HCT116 (cell line): ENCODE measurements around the gene CTSH. TPM values are rescaled to one million over a fixed set of nuclear protein-coding genes. Genes with fewer than 3 reads are reported as not detected.

Experiments used
- ATAC-seq: fragments of 200-7000 bp; cut with Tn5 transposase; 2 replicates; pipeline ENCODE4 v1.9.1; 2020; ENCODE audit warnings: mild to moderate bottlenecking, moderate library complexity
- BruUV-seq: library from RNA; stranded (reverse); fragments of 400-500 nt; replicated peaks from 2 replicates; lab custom pipeline; 2021; lab: Mats Ljungman, UMichigan
- CTCF ChIA-PET: fragments of 300-600 bp; sonication (Branson Sonifier 250); formaldehyde crosslinking; loops from one replicate; lab custom pipeline; 2021; ENCODE audit warnings: antibody characterized with exemption; lab: Charles Lee
- POLR2A ChIA-PET: fragments of 300-600, 350-600 bp; sonication (Branson Sonifier 250); formaldehyde crosslinking; loops from one replicate; lab custom pipeline; 2021; ENCODE audit warnings: antibody characterized with exemption; lab: Charles Lee
- RAD21 ChIA-PET, 2 experiments: fragments of 300-600 bp; sonication (Branson Sonifier 250); formaldehyde crosslinking; loops; one replicate each; lab custom pipeline; 2023; ENCODE audit warnings: low total read pairs in 2 of 2; ENCODE audit not compliant: uncharacterized antibody in 2 of 2, unreplicated experiment in 2 of 2, low non-redundant PET in 1 of 2; lab: Charles Lee
- DNase-seq: peaks from one replicate; pipeline ENCODE4 v3.0.0-alpha.2; 2010; ENCODE audit warnings: low read depth, low spot score
- H2AFZ ChIP-seq: fragments of 200-600 bp; shearing (Covaris generic), sonication (generic); 2 replicates; pipeline ENCODE4 v1.6.1; 2017; ENCODE audit warnings: low read depth, mixed run types, mixed read lengths, antibody characterized with exemption, low read length; ENCODE audit not compliant: poor library complexity, severe bottlenecking
- H3K27ac ChIP-seq: 2 replicates; pipeline ENCODE4 v1.5.1; 2012; ENCODE audit warnings: low read depth, low read length
- H3K27me3 ChIP-seq: fragments of 200-600 bp; sonication (generic); 2 replicates; pipeline ENCODE4 v1.6.1; 2016; ENCODE audit warnings: mixed run types, low read length, mixed read lengths; ENCODE audit not compliant: insufficient read depth
- H3K36me3 ChIP-seq, 2 experiments: fragments of 200-500 bp in 1 of 2; fragments of 200-600 bp in 1 of 2; sonication (Bioruptor generic) in 1 of 2; sonication (generic) in 1 of 2; 2 replicates each; pipeline versions ENCODE4 v1.5.1 to v1.6.1; 2014 to 2016; ENCODE audit warnings: low read length in 2 of 2, inconsistent platforms in 1 of 2, mixed read lengths in 1 of 2, mixed run types in 1 of 2; ENCODE audit not compliant: insufficient read depth in 2 of 2, control insufficient read depth in 1 of 2
- H3K4me1 ChIP-seq, 2 experiments: fragments of 200-600 bp in 1 of 2; sonication (generic) in 1 of 2; 2 replicates each; pipeline versions ENCODE4 v1.5.1 to v1.6.1; 2012 to 2017; ENCODE audit warnings: low read length in 2 of 2, inconsistent platforms in 1 of 2, mild to moderate bottlenecking in 1 of 2, mixed read lengths in 1 of 2, mixed run types in 1 of 2, moderate library complexity in 1 of 2; ENCODE audit not compliant: insufficient read depth in 2 of 2, control insufficient read depth in 1 of 2
- H3K4me2 ChIP-seq: fragments of 200-600 bp; sonication (generic); 2 replicates; pipeline ENCODE4 v1.6.1; 2017; ENCODE audit warnings: mixed run types, low read length, mixed read lengths
- H3K4me3 ChIP-seq, 2 experiments: fragments of 200-600 bp in 1 of 2; sonication (generic) in 1 of 2; replicated peaks in 1 of 2; 2 replicates each; pipeline ENCODE4 v1.5.1; 2011 to 2016; ENCODE audit warnings: low read length in 2 of 2, control low read depth in 1 of 2, low read depth in 1 of 2, mild to moderate bottlenecking in 1 of 2, mixed read lengths in 1 of 2, mixed run types in 1 of 2
- H3K79me2 ChIP-seq: fragments of 200-600 bp; sonication (generic); 2 replicates; pipeline ENCODE4 v1.6.1; 2017; ENCODE audit warnings: mild to moderate bottlenecking, mixed run types, low read length, moderate library complexity, mixed read lengths; ENCODE audit not compliant: insufficient read depth
- H3K9ac ChIP-seq: fragments of 200-600 bp; sonication (generic); 2 replicates; pipeline ENCODE4 v1.6.1; 2016; ENCODE audit warnings: low read length, mixed read lengths
- H3K9me2 ChIP-seq: fragments of 200-600 bp; sonication (generic), shearing (Covaris generic); 2 replicates; pipeline ENCODE4 v1.6.1; 2017; ENCODE audit warnings: mixed run types, mild to moderate bottlenecking, moderate library complexity; ENCODE audit not compliant: insufficient read depth
- H3K9me3 ChIP-seq, 2 experiments: fragments of 200-500 bp in 1 of 2; fragments of 200-600 bp in 1 of 2; sonication (Bioruptor generic) in 1 of 2; sonication (generic) in 1 of 2; 2 replicates each; pipeline ENCODE4 v1.6.1; 2014 to 2017; ENCODE audit warnings: low read length in 2 of 2, mixed read lengths in 2 of 2, inconsistent platforms in 1 of 2, low read depth in 1 of 2, mild to moderate bottlenecking in 1 of 2, mixed run types in 1 of 2, moderate library complexity in 1 of 2; ENCODE audit not compliant: control insufficient read depth in 1 of 2, insufficient read depth in 1 of 2
- H4K20me1 ChIP-seq: fragments of 200-600 bp; sonication (generic), shearing (Covaris generic); 2 replicates; pipeline ENCODE4 v1.6.1; 2017; ENCODE audit warnings: mixed run types, mild to moderate bottlenecking, moderate library complexity; ENCODE audit not compliant: insufficient read depth
- CBX3 ChIP-seq: IDR thresholded peaks from 2 replicates; pipeline ENCODE4 v1.6.1; 2012; ENCODE audit warnings: low read depth
- CEBPB ChIP-seq: IDR thresholded peaks from 2 replicates; pipeline ENCODE4 v1.6.1; 2012; ENCODE audit warnings: low read depth
- EGR1 ChIP-seq: IDR thresholded peaks from 2 replicates; pipeline ENCODE4 v1.6.1; 2012; ENCODE audit warnings: low read depth
- ELF1 ChIP-seq: IDR thresholded peaks from 2 replicates; pipeline ENCODE4 v1.6.1; 2012; ENCODE audit warnings: low read depth, borderline replicate concordance
- EZH2 ChIP-seq: fragments of 200-600 bp; sonication (generic); IDR thresholded peaks from 2 replicates; pipeline ENCODE4 v1.6.1; 2017; ENCODE audit warnings: antibody characterized with exemption, mixed run types
- EZH2phosphoT487 ChIP-seq: fragments of 200-600 bp; IDR thresholded peaks from 2 replicates; pipeline ENCODE4 v1.6.1; 2018; ENCODE audit warnings: antibody characterized with exemption, borderline replicate concordance
- POLR2A ChIP-seq: IDR thresholded peaks from 2 replicates; pipeline ENCODE4 v1.7.0; 2011; ENCODE audit warnings: borderline replicate concordance; ENCODE audit not compliant: insufficient read depth, insufficient read length; ENCODE audit errors: extremely low read depth
- RAD21 ChIP-seq: IDR thresholded peaks from 2 replicates; pipeline ENCODE4 v1.6.1; 2012; ENCODE audit warnings: low read depth, mild to moderate bottlenecking
- SIN3A ChIP-seq: IDR thresholded peaks from 2 replicates; pipeline ENCODE4 v1.6.1; 2012; ENCODE audit warnings: low read depth
- SP1 ChIP-seq: IDR thresholded peaks from 2 replicates; pipeline ENCODE4 v1.6.1; 2012; ENCODE audit warnings: low read depth
- SRF ChIP-seq: IDR thresholded peaks from 2 replicates; pipeline ENCODE4 v1.6.1; 2012; ENCODE audit warnings: low read depth
- TCF7L2 ChIP-seq: IDR thresholded peaks from 2 replicates; pipeline ENCODE4 v1.7.0; 2011; ENCODE audit warnings: borderline replicate concordance, inconsistent platforms; ENCODE audit not compliant: insufficient read depth, insufficient read length; ENCODE audit errors: extremely low read depth
- YY1 ChIP-seq: IDR thresholded peaks from 2 replicates; pipeline ENCODE4 v1.6.1; 2011; ENCODE audit warnings: low read length, low read depth, moderate library complexity, mild to moderate bottlenecking; ENCODE audit not compliant: insufficient replicate concordance; ENCODE audit errors: extremely low read depth
- ZFX ChIP-seq: fragments of 450-650 bp; IDR thresholded peaks from 2 replicates; pipeline ENCODE4 v1.6.1; 2017
- ZNF274 ChIP-seq: fragments of 200-500 bp; sonication (Bioruptor generic); IDR thresholded peaks from 2 replicates; pipeline ENCODE4 v1.6.1; 2014; ENCODE audit warnings: mild to moderate bottlenecking, low read depth, low read length, inconsistent platforms
- intact Hi-C: fragments of 100-400 bp; cut with micrococcal nuclease; formaldehyde crosslinking; loops from 2 replicates; pipeline ENCODE4 v1.10.0; 2022
- total RNA-seq: library from RNA; stranded (reverse); gene quantifications from one replicate; pipeline ENCODE4 v1.2.1, GENCODE V29; 2021; ENCODE audit not compliant: unreplicated experiment
- TF ChIP-seq, protein P1 (sequence below): IDR thresholded peaks from 2 replicates; pipeline ENCODE4 v1.6.1; 2012
- TF ChIP-seq, protein P2 (sequence below): IDR thresholded peaks from 2 replicates; pipeline ENCODE4 v1.6.1; 2011; ENCODE audit warnings: mild to moderate bottlenecking, low read length, moderate library complexity; ENCODE audit not compliant: insufficient replicate concordance; ENCODE audit errors: extremely low read depth
- TF ChIP-seq, protein P3 (sequence below), 3 experiments: fragments of 200-600 bp in 1 of 3; sonication (generic) in 1 of 3; IDR thresholded peaks in 2 of 3; conservative IDR thresholded peaks in 1 of 3; 2 replicates each; pipeline ENCODE4 v1.5.1; 2012 to 2017; ENCODE audit warnings: low read depth in 2 of 3, low read length in 2 of 3, antibody characterized with exemption in 1 of 3, borderline replicate concordance in 1 of 3, control low read depth in 1 of 3, mild to moderate bottlenecking in 1 of 3, mixed read lengths in 1 of 3, mixed run types in 1 of 3, moderate library complexity in 1 of 3; ENCODE audit not compliant: insufficient read depth in 1 of 3
- TF ChIP-seq, protein P4 (sequence below): IDR thresholded peaks from 2 replicates; pipeline ENCODE4 v1.6.1; 2012; ENCODE audit warnings: low read depth
- TF ChIP-seq, protein P5 (sequence below): IDR thresholded peaks from 2 replicates; pipeline ENCODE4 v1.6.1; 2012

Gene CTSH
- total RNA-seq, 1 experiment from 2014 or later: 37.5 TPM

DNA sequence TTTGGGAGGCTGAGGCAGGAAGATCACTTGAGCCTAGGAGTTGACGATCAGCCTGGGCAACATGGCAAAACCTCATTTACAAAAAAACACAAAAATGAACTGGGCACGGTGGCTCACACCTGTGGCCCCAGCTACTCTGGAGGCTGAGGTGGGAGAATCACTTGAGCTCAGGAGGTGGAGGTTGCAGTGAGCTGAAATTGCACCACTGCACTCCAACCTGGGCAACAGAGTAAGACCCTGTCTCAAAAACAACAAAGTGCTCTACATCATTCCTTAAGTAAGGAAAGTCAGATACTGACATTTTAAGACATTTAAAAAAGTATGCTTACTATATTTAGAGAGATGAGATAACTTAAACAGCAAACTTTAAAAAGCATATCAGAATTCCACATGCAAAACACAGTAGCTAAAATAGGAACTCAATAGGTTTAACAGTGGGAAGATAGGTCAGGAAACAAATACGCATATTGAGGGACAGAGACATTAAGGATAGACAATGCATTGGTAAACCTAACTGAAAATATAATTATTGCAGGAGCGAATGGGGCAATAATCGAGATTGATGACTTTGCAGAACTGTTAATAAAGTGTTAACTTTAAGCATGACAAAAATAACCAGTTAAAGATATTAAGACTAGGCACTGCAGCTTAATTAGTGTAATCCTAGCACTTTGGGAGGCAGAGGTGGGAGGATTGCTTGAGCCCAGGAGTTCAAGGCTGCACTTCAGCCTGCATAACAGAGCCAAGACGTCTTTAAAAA is 40.1 kb downstream of the CTSH start:
- POLR2A ChIA-PET: no interaction called here
- CTCF ChIA-PET: no interaction called here
- peaks cover 18% of the 10 kb centered on the region for H3K79me2 ChIP-seq
- H3K9me2 ChIP-seq: no peaks in the 10 kb centered on the region
- no peak for ATAC-seq
- no peak overlapping the region for H2AFZ ChIP-seq
- H4K20me1 ChIP-seq: 0 out of 2 replicates have a peak, but pooled peaks cover 7% of the 10 kb centered on the region
- no peaks in the 10 kb centered on the region for H3K4me1 ChIP-seq
- H3K4me2 ChIP-seq: no peak overlapping the region
- H3K9ac ChIP-seq: no peak overlapping the region
- no peaks in the 10 kb centered on the region for H3K27me3 ChIP-seq
- H3K27ac ChIP-seq: no peak overlapping the region
- no peaks in the 10 kb centered on the region for H3K9me3 ChIP-seq
- RAD21 ChIA-PET: no interaction called here
- H3K4me3 ChIP-seq: no peak overlapping the region
- no peak for DNase-seq
- no TSS peak for BruUV-seq
- H3K36me3 ChIP-seq: peaks cover 38 to 60% of the 10 kb centered on the region in 2 experiments
- intact Hi-C loops: no loop called here
- TF ChIP-seq CBX3 (no peak), SRF (no peak), EGR1 (no peak), EZH2phosphoT487 (no peak), ZNF274 (no peak), YY1 (no peak), ZFX (no peak), RAD21 (no peak), ELF1 (no peak), CEBPB (no peak), EZH2 (no peak), SIN3A (no peak), TCF7L2 (no peak), POLR2A (no peak), SP1 (no peak)
- TF ChIP-seq, protein P1, sequence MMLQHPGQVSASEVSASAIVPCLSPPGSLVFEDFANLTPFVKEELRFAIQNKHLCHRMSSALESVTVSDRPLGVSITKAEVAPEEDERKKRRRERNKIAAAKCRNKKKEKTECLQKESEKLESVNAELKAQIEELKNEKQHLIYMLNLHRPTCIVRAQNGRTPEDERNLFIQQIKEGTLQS: no peak
- TF ChIP-seq, protein P2, sequence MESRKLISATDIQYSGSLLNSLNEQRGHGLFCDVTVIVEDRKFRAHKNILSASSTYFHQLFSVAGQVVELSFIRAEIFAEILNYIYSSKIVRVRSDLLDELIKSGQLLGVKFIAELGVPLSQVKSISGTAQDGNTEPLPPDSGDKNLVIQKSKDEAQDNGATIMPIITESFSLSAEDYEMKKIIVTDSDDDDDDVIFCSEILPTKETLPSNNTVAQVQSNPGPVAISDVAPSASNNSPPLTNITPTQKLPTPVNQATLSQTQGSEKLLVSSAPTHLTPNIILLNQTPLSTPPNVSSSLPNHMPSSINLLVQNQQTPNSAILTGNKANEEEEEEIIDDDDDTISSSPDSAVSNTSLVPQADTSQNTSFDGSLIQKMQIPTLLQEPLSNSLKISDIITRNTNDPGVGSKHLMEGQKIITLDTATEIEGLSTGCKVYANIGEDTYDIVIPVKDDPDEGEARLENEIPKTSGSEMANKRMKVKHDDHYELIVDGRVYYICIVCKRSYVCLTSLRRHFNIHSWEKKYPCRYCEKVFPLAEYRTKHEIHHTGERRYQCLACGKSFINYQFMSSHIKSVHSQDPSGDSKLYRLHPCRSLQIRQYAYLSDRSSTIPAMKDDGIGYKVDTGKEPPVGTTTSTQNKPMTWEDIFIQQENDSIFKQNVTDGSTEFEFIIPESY: no peak
- TF ChIP-seq, protein P3, sequence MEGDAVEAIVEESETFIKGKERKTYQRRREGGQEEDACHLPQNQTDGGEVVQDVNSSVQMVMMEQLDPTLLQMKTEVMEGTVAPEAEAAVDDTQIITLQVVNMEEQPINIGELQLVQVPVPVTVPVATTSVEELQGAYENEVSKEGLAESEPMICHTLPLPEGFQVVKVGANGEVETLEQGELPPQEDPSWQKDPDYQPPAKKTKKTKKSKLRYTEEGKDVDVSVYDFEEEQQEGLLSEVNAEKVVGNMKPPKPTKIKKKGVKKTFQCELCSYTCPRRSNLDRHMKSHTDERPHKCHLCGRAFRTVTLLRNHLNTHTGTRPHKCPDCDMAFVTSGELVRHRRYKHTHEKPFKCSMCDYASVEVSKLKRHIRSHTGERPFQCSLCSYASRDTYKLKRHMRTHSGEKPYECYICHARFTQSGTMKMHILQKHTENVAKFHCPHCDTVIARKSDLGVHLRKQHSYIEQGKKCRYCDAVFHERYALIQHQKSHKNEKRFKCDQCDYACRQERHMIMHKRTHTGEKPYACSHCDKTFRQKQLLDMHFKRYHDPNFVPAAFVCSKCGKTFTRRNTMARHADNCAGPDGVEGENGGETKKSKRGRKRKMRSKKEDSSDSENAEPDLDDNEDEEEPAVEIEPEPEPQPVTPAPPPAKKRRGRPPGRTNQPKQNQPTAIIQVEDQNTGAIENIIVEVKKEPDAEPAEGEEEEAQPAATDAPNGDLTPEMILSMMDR (IDR thresholded peaks at IDR 0.05 in 2 of 3, conservative IDR thresholded peaks at IDR 0.05 in 1 of 3; ENCODE audit: borderline replicate concordance in 1 of 3, insufficient read depth in 1 of 3, low read depth in 2 of 3, low read length in 2 of 3): no peak
- TF ChIP-seq, protein P4, sequence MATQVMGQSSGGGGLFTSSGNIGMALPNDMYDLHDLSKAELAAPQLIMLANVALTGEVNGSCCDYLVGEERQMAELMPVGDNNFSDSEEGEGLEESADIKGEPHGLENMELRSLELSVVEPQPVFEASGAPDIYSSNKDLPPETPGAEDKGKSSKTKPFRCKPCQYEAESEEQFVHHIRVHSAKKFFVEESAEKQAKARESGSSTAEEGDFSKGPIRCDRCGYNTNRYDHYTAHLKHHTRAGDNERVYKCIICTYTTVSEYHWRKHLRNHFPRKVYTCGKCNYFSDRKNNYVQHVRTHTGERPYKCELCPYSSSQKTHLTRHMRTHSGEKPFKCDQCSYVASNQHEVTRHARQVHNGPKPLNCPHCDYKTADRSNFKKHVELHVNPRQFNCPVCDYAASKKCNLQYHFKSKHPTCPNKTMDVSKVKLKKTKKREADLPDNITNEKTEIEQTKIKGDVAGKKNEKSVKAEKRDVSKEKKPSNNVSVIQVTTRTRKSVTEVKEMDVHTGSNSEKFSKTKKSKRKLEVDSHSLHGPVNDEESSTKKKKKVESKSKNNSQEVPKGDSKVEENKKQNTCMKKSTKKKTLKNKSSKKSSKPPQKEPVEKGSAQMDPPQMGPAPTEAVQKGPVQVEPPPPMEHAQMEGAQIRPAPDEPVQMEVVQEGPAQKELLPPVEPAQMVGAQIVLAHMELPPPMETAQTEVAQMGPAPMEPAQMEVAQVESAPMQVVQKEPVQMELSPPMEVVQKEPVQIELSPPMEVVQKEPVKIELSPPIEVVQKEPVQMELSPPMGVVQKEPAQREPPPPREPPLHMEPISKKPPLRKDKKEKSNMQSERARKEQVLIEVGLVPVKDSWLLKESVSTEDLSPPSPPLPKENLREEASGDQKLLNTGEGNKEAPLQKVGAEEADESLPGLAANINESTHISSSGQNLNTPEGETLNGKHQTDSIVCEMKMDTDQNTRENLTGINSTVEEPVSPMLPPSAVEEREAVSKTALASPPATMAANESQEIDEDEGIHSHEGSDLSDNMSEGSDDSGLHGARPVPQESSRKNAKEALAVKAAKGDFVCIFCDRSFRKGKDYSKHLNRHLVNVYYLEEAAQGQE: no peak
- TF ChIP-seq, protein P5, sequence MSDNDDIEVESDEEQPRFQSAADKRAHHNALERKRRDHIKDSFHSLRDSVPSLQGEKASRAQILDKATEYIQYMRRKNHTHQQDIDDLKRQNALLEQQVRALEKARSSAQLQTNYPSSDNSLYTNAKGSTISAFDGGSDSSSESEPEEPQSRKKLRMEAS: no peak
